DOHH2 (cell line): ENCODE measurements around the gene FZD7.

Source experiments
- CTCF ChIP-seq: fragments of 200-600 bp; sonication (generic); IDR thresholded peaks from one replicate; pipeline ENCODE4 v1.5.1; 2014; ENCODE audit warnings: antibody characterized with exemption, mild to moderate bottlenecking, low read depth, low read length; ENCODE audit not compliant: poor library complexity, severe bottlenecking
- EZH2phosphoT487 ChIP-seq: fragments of 200-600 bp; sonication (generic); IDR thresholded peaks from 2 replicates; pipeline ENCODE4 v1.6.1; 2017; ENCODE audit warnings: borderline replicate concordance, mild to moderate bottlenecking, antibody characterized with exemption, low read length, moderate library complexity, mixed read lengths

GRCh38 chr2:202069170-202070067 is 35.8 kb downstream of the FZD7 start:
- TF ChIP-seq EZH2phosphoT487, result no peak
- TF ChIP-seq CTCF, result no peak
